ENCODE measurements around the gene NEK4. TPM values are rescaled to one million over a fixed set of nuclear protein-coding genes. Genes with fewer than 3 reads are reported as not detected.

NEK4 gene
- 11.7 and 23.4 TPM in 2 replicates for total RNA-seq

DNA sequence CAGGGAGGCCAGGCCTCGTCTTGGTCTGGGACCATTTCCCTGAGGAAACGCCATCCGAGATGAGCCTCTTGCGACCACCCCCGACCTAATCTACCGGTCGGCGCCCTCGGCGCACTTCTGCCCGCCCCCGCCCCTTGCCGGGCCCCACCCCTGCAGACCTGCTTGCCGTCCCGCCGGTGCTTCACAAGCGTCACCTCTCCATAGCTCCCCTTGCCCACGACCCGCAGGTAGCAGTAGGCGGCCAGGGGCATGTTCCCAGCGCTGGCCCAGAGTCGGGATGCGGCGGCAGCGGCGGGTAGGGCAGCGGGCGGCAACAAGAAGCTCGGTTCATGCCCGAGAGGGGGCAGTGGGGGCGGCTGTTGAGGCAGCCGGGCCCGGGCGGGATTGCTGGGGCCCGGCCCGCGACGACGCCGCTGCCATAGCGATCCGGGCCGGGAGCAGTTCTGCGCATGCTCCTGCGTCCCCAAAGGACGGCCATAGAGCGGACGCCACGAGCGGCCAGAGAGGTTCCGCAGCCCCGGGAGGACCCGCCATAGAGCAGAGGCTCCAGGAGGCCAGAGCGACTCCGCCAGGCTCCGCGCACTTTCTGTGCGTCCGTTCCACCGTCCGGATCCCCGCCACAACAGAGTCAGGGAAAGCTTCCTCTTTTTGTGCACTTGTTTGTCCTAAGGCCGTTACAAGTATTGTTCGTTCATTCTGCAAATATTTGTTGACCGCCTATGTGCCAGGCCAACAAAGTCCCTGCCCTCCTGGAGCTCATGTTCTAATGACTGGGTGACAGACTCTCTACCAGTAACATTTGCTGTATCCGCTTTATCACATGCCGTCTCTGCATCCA, at the start of gene NEK4:
TSS of gene NEK4 (minus strand) at position 445 of the 838 bp plus-strand sequence. CDS start at position 251, 194 bp downstream.

DNA sequence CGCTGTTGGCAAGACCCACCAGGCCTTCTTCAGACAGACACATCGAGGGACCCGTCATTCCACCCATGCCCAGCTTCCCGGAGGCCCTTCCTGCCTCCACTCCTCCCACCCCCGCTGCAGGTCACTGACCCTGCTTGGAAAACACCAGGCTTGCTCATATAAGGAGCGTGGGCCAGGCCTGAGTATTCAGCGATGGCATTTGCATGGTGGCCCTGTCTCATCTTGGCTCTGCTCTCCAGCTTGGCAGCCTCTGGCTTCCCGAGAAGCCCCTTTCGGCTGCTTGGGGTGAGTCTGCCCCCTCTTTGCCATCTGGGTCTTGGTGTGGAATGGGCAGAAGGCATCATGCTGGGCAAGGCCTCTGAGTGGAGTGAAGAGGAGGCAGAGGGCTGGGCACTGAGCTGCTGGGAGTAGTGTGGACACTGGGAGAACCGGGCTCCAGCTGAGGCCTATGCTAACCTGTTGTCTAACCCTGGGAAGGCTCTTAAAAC, 23.9 kb upstream of the NEK4 start, which contains the start of gene ITIH3:
TSS of gene ITIH3 (plus strand) at position 185 of the 488 bp plus-strand sequence. CDS start at position 193, 8 bp downstream.

DNA sequence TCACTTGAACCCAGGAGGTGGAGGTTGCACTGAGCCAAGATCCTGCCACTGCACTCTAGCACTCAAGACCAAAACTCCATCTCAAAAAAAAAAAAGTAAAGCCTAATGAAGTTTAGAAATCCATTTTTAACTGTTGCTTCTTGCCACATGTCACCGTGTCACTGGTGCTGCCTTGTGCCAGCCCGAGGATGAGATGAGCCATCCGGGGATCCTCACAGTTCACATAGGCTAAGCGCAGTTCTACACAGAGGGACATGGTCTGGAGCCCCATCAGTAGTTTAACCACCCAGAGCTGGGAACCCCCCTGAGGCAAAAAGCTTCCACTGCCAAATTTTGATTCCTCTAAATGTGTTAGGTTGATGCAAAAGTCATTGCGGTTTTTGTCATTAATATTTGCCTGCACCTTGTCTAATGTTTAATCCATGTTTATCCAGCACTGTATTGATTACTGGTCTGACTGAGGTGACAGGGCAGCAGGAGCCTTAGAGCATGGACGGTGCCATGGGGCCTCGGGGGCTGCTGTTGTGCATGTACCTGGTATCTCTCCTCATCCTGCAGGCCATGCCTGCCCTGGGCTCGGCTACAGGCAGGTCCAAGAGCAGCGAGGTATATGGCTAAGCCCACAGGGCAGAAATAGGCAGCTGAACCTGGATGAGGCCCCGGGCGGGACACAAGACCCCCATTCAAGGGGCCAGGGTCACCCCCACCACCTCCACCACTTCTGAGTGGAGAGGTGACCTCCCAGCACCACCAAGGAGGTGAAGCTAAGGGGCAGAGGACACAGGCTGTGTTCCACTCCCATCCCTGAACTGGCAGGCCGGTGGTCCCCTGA, 6.6 kb upstream of the NEK4 start, which contains the start of gene ITIH1:
TSS of gene ITIH1 (plus strand) at position 473 of the 832 bp plus-strand sequence. CDS start at position 490, 17 bp downstream.

DNA sequence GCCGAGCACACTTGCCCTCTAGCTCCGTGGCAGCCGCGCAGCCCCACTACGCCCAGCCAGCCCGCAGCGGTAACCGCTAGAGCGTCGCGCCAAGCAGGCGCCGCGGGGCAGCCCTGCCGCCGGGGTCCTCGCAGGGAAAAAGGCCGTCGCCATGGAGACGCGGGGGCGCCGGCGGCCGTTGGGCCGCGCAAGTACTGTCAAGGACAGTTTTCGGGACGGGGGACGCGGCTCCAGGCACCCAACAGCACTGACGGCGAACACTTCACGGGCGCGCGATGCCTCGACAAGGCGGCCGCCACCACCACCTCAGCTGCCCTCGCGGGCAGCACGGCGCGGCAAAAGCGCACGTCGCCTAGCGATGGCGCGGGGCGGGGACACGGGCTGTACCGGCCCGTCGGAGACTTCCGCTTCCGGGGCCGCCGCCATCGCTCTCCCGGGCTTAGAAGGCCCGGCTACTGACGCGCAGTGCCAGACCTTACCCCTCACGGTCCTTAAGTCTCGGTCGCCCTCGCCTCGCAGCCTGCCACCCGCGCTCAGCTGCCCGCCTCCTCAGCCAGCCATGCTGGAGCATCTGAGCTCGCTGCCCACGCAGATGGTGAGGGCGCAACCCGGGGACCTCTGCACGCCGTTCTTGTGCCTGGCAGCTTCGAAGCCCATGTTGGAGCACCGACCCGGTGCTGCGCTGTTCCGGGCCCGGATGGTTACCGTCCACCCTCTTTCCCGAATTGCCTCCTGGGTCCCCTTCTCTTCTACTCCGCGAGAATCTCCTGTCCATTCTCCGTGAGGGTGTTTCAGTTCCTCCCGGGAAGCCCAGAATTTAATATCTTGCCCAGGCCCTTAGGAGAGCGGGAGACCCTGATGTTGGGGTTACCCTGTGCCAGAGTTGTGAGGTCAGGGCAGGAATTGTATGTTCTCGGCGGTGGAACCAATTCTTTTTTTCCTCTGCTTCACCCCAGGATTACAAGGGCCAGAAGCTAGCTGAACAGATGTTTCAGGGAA, 64.8 kb downstream of the NEK4 start, which contains the start of the genes GLT8D1 and SPCS1:
TSS of gene GLT8D1 (minus strand) at position 104 of the 999 bp plus-strand sequence. CDS start 5,331 bp downstream, outside the sequence.
TSS of gene SPCS1 (plus strand) at position 419 of the 999 bp plus-strand sequence. CDS start at position 560, 141 bp downstream.

DNA sequence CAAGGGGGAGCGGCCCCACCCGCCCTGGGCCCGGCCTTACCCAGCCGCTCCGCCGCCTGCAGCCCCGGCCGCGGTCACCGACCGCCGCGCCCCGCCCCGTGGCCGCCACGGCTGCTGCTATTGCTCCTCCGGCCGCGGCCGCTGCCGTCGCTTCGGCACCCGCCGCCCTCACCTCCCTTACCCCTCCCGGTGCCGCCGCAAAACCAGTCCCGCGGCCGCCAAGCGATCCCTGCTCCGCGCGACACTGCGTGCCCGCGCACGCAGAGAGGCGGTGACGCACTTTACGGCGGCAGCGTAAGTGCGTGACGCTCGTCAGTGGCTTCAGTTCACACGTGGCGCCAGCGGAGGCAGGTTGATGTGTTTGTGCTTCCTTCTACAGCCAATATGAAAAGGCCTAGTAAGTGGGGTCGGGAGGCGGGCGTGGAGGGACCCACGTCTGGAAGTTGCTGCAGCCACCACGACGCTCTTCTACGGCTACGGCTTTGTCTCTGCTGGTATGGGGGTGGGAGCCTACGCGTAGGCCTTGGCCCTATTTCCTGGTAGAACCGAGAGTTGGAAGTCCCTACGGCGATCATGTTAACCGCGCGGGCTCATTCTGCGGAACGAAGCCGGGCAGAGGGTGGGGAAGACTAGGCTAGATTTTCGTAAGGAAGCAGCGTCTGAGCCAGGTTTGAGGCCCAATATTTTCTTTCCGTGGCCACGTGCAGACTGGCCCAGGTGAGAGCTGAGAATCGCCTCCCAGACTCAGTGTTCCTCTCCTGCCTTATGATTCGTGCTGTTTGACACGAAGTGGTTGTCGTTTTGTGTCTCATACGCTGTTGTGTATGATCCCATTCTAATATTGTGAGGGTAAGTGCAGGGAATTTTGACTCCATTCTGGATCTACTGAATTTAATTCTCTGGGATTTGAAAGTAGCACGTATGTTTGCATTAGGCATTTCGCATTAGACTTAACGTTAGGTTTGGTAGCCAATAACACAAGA, 84.7 kb downstream of the NEK4 start, which contains the start of the genes GNL3 and PBRM1:
TSS of gene GNL3 (plus strand) at position 324 of the 983 bp plus-strand sequence. CDS start at position 385, 61 bp downstream.
TSS of gene PBRM1 (minus strand) at position 205 of the 983 bp plus-strand sequence.

Other genes starting within 250 kb of the NEK4 start
- gene NT5DC2, start 237.1 kb downstream of the NEK4 start, total RNA-seq = 46.5 and 47.4 TPM in 2 replicates
- gene UQCC5, start 234.3 kb downstream of the NEK4 start, total RNA-seq = 8.9 and 13.4 TPM in 2 replicates
- gene PBRM1, start 85.0 kb downstream of the NEK4 start, total RNA-seq = 45.9 and 46.1 TPM in 2 replicates
- gene GNL3, start 84.9 kb downstream of the NEK4 start, total RNA-seq = 51.2 and 58.6 TPM in 2 replicates
- 108 and 133 TPM in 2 replicates for gene GLT8D1, start 65.1 kb downstream of the NEK4 start, total RNA-seq
- 24.3 and 33.9 TPM in 2 replicates for gene SPCS1, start 64.8 kb downstream of the NEK4 start, total RNA-seq
- gene ITIH1, start 6.7 kb upstream of the NEK4 start, total RNA-seq = not detected in 2 replicates
- gene ITIH3, start 23.9 kb upstream of the NEK4 start, total RNA-seq = not detected in 2 replicates
- gene ITIH4, start 59.7 kb upstream of the NEK4 start, total RNA-seq = 1.7 and 3.0 TPM in 2 replicates
- not detected in 2 replicates for gene MUSTN1, start 64.1 kb upstream of the NEK4 start, total RNA-seq
- 8.0 and 10.3 TPM in 2 replicates for gene STIMATE, start 126.6 kb upstream of the NEK4 start, total RNA-seq

All from bronchial smooth muscle cell (primary cell).